Fibroblast of the aortic adventitia (primary cell): Measurements from ENCODE around the gene DNAH10. TPM values are rescaled to one million over a fixed set of nuclear protein-coding genes. Genes with fewer than 3 reads are reported as not detected.
"Not testable (repeated sequence)": the region's sequence is repeated elsewhere in the genome, so short reads cannot be mapped to it uniquely, and the experiment has no call there.

Source experiments
- DNase-seq: peaks from one replicate; pipeline ENCODE4 v3.0.0-alpha.2; 2010; ENCODE audit warnings: low read depth
- H3K4me3 ChIP-seq: 2 replicates; pipeline ENCODE4 v1.5.1; 2011; ENCODE audit warnings: low read depth, mild to moderate bottlenecking, control low read depth, low read length, moderate library complexity
- total RNA-seq: library from RNA; depleted of rRNA; stranded (reverse); fragments of >200 nt; gene quantifications from 2 replicates; pipeline ENCODE4 v1.2.3, GENCODE V29; 2012; ENCODE audit warnings: low replicate concordance
- TF ChIP-seq, protein P1 (sequence below): IDR thresholded peaks from 2 replicates; pipeline ENCODE4 v1.5.1; 2011; ENCODE audit warnings: mild to moderate bottlenecking, low read length, control low read depth, inconsistent platforms; ENCODE audit not compliant: insufficient read depth

DNAH10 gene
- total RNA-seq, 1 donor = 0.18 TPM

DNA sequence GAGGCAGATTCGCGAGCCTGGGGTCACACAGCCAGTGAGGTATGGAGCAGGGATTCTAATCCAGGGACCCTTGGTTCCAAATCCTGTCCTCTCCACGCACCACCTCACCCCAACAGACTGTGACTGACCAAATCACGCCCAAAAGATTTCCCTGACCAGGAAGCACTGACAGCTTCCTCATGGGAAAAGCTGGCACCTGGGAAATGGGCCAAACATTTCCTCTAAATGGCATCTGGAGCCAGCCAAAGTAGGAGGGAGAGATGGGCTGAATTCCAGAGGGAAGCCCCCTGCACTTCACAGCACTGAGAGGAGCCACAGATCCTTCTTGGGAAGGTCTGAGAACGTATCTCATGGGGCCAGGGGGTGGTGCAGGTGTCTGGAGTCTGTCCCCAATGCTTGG lies 181.7 kb downstream of the DNAH10 start:
- no peak overlapping the region for H3K4me3 ChIP-seq
- DNase-seq = no peak
- TF ChIP-seq, protein P1, sequence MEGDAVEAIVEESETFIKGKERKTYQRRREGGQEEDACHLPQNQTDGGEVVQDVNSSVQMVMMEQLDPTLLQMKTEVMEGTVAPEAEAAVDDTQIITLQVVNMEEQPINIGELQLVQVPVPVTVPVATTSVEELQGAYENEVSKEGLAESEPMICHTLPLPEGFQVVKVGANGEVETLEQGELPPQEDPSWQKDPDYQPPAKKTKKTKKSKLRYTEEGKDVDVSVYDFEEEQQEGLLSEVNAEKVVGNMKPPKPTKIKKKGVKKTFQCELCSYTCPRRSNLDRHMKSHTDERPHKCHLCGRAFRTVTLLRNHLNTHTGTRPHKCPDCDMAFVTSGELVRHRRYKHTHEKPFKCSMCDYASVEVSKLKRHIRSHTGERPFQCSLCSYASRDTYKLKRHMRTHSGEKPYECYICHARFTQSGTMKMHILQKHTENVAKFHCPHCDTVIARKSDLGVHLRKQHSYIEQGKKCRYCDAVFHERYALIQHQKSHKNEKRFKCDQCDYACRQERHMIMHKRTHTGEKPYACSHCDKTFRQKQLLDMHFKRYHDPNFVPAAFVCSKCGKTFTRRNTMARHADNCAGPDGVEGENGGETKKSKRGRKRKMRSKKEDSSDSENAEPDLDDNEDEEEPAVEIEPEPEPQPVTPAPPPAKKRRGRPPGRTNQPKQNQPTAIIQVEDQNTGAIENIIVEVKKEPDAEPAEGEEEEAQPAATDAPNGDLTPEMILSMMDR = no peak

DNA sequence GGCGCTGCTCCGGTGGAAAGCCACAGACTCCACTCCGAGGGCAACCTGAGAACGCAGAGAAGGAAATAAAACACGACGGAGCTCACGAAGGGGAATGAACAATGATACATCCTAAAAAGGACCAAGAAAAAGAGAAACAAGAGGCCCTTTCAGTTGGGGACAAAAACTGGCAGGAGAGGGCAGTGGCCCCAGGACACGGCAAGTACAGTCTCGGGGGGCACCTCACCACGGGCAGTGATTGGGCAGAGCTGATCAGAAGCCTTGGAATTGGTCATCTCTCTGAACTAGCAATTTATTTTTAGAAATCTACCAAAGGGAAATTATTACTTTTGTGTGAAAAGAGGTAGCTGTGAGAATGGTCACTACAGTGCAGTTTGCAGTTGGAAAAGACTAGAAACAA lies 182.6 kb downstream of the DNAH10 start:
- DNase-seq = no peak
- TF ChIP-seq, protein P1 = no peak

DNA sequence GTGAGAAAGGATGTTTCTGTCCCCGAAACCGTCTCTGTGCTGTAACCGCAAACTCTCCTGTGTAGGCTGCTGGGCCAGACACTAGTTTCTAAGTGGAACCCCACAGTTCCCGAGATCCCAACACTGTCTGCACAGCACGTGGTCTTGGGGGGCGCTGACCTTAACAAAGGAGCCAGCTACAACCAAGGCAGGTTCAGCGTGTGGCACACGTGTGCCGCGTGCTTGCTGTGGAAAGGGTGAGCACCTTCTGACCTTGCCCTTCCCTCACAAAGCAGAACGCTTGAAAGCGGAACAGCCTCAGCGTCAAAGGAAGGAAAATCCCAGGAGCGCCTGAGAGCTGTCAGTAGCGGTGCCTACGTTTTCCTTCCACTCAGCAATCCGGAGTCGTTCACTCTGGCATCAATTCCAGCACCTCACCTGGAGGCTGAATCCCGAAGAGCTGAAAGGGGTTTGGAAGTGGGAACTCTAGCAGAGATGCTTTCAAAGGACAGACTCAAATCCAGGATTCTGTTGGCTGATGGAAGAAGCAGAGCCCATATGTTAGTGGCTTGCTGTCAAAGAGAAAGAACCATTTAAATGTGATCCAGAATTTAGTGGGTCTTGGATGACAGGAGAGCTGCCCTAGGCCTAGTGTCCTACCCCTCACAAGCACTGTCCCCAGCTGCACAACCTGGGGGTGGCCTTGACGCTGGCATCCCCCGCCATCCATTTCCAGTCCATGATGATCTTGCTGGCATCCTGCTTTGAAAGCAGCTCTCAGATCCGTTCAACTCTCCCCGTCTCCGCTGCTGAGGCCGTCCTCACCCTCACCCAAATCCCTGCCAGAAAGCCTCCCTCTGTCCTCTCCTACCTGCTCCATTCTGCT lies 183.4 kb downstream of the DNAH10 start:
- no peak overlapping the region for H3K4me3 ChIP-seq
- no peak for DNase-seq
- TF ChIP-seq, protein P1 = no peak

More for the DNA sequence above, 182.6 kb downstream of the DNAH10 start:
- no peak overlapping the region for H3K4me3 ChIP-seq

DNA sequence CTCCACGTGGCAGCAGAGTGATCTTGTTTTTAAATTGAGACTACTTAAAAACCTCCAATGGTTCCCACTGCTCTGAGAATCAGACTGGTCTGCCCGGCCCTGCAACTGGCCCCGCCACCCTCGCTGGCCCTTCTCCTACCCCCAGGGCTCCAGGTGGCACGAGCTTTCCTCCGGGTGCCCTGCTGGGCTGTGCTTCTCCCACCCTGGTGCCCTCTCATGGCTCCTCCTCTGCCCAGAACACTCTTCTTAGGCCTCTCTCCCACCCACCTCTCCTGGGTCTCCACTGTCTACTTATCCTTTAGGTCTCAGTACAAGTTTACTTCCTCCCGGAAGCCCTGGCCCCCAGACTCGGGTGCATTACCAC lies 184.0 kb downstream of the DNAH10 start:
- TF ChIP-seq, protein P1 = no peak
- DNase-seq = no peak
- H3K4me3 ChIP-seq = no peak overlapping the region

DNA sequence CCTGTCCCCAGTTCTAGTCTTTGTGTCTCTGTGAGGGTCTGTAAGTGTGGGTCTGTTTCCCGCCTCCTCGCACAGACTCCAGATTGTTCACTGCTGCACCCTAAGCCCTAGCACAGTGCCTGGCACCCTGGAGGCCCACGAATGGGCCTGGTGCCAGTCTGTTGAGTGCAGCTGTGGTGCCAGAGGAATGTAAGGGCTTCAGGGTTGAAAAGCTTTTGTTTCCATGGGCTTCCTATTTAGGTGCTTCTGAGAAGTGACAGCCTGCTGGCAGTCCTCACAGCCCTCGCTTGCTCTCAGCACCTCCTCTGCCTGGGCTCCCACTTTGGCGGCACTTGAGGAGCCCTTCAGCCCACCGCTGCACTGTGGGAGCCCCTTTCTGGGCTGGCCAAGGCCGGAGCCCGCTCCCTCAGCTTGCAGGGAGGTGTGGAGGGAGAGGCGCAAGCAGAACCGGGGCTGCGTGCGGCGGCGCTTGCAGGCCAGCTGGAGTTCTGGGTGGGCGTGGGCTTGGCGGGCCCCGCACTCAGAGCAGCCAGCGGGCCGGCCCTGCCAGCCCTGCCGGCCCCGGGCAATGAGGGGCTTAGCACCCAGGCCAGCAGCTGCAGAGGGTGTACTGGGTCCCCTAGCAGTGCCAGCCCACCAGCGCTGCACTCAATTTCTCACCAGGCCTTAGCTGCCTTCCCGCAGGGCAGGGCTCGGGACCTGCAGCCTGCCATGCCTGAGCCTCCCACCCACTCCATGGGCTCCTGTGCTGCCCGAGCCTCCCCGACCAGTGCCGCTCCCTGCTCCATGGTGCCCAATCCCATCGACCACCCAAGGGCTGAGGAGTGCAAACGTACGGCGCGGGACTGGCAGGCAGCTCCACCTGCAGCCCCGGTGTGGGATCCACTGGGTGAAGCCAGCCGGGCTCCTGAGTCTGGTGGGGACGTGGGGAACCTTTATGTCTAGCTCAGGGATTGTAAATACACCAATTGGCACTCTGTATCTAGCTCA lies 184.7 kb downstream of the DNAH10 start:
- H3K4me3 ChIP-seq, DNase-seq: not testable (repeated sequence)

DNA sequence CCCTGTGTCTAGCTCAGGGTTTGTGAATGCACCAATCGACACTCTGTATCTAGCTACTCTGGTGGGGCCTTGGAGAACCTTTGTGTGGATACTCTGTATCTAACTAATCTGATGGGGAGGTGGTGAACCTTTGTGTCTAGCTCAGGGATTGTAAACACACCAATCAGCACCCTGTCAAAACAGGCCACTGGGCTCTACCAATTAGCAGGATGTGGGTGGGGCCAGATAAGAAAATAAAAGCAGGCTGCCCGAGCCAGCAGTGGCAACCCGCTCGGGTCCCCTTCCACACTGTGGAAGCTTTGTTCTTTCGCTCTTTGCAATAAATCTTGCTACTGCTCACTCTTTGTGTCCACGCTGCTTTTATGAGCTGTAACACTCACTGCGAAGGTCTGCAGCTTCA lies 185.4 kb downstream of the DNAH10 start:
- not testable (repeated sequence) for H3K4me3 ChIP-seq, DNase-seq

DNA sequence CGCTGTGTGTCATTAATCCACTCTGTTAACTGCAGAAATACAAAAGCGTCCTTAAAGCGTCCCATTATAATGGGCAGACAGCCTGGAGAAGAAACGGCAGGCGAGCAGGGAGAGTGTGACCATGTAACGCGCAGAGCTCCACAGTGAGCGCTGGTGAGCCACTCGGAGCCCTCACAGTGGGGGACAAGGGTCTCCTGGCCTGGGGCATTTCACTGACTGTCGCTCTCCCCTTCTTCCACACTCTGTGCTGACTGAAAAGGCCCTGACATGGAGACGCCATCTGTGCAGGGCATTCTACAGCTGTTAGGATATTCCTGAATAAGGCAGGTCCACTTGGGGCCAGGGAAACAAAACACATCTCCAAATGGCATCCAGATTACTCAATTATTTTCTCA lies 186.3 kb downstream of the DNAH10 start:
- TF ChIP-seq, protein P1 = no peak
- DNase-seq = no peak
- H3K4me3 ChIP-seq = no peak overlapping the region
